ENCODE measurements around the gene APOL3.
A peak's percentile ranks its signal among the peaks of the same experiment; 100 is the strongest.
"Not testable (repeated sequence)": the region's sequence is repeated elsewhere in the genome, so short reads cannot be mapped to it uniquely, and the experiment has no call there.

The APOL3 gene, protein sequence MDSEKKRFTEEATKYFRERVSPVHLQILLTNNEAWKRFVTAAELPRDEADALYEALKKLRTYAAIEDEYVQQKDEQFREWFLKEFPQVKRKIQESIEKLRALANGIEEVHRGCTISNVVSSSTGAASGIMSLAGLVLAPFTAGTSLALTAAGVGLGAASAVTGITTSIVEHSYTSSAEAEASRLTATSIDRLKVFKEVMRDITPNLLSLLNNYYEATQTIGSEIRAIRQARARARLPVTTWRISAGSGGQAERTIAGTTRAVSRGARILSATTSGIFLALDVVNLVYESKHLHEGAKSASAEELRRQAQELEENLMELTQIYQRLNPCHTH

DNA sequence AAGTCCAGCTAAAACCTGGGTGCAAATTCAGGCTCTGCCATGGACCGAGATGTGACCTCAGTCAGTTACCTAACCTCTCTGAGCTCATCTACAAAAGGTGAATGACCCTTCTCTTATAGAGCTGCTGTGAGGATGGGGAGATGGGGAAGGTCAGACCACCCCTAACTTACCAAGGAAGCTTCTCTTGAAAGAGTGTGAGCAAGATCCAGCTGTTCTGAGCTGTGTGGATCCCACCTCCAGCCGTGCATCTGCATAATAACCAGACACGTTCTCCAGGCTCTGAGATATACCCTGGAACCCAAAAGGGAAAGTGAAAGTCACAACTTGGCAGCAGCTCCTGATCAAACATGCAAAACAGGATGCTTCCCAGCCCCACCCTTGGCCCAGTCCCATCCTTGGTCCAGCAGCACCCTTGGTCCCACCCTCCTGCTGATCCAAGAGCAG, at the start of gene APOL3:
Gene APOL3 (minus strand): TSS at position 257 of the 444 bp plus-strand sequence. CDS start 11,700 bp downstream, outside the sequence.
- peak; percentile 60 to 63 for DNase-seq

DNA sequence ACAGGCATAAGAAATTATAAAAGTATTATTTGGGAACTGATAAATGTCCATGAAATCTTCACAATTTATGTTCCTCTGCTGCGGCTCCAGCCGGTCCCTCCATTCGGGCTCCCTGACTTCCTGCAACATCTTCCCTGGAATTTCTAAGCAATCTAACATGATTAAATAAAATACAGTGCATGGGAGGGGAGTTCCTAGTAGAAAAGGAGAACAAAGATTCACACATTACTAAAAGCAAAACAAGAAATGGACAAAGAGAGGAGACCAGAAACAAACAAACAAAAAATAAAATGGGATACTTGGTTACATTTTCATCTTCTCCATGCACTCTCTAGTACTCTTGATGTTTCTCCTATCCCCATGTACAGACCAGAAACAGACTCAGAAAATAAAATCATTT, 49.7 kb upstream of the APOL3 start:
- DNase-seq: peak in 1 of 2 donors; percentile 33

DNA sequence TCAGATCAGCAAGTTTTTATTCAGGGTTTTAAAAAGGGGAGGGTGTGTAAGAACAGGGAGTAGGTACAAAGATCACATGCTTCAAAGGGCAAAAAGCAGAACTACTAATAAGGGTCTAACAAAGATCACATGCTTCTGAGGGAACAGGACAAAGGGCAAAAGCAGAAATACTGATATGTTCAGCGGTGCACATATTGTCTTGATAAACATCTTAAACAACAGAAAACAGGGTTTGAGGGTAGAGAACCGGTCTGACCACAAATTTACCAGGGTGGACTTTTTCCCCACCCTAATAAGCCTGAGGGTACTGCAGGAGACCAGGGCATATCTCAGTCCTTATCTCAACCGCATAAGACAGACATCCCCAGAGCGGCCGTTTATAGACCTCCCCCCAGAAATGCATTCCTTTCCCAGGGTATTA, 48.9 kb upstream of the APOL3 start:
- DNase-seq: not testable (repeated sequence)

DNA sequence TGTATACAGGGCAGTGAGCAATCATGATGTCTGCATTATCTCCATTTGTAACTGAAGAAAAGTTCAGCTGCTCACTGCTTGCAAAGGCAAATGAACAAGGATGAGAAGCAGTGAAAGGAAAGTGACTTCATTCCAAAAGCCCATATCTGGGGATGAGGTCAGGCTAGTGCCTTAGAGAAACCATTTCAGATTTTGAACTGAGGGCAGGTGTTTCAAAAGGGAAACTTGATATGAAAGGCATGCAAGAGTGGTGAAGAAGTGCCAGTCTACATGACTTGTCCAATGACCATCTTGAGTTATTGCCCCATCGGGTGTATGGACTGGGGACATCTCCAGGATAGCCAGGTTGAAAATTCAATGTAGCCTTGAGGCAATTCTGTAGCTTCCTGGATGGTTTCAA, 48.4 kb upstream of the APOL3 start:
- no peak for DNase-seq

DNA sequence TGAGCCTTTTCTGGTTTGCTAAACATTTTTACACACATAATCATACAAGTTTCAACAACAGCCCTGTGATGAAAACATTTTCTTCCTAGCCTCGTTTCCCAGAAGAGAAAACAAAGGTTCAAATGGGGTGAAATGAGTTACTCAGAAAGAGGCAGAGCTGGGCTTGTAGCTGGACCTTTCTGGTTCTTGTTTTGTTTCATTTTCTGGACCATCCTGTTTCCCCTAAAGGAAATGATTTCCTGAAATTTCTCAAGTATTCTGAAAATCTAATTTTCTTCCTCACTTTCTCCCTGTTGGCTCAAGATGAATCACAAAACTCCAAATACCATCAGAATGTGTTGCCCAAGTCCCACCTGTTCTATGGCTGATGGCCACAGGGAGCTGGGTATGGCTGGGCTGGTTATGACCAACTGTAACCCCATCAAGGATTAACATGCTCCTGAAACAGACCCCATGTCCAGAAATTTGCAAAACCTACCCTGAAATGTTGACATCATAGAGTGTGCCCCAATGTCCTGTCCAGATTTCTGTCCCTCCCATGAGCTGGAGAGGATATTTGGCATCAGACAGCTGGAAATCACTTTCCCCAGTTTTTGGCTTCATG, 47.7 kb upstream of the APOL3 start:
- DNase-seq: no peak

DNA sequence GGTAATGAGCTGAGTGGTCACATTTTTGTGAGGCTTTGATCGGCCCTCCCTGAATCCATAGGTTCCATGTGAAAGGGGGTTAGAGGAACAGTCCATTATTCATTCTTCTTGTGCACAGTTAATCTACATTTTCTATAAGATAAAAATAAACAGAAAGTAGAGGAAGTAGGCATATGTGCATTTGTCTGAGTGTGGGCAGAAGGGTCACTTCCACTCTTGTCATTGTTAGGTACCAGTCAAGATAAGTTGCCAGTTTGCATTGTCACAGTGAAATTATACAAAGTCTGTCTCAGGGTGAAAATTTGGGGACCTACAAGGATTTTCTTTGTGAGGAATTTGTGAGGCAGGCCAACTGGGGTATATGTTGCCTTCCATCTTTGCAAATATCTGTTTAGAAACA, 45.7 kb upstream of the APOL3 start:
- peak in 1 of 2 donors; percentile 45 for DNase-seq

DNA sequence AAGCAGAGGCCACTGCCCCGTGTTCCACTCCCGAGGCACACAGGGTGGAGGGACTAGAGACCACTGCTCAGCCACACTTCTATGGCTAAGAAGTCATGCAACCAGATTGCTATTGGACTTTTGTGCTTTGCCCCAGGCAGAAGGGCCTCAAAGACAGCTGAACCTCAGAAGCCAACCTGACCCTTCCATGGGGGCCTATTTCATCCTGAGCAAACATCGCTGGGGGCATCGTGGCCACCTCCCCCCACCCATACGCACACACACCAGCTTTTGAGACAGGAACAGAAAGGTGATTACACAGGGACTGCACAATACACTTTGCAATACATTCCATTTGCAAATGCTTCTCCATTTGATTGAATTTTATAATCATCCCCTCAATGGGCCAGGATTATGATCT, 45.0 kb upstream of the APOL3 start:
- not testable (repeated sequence) for DNase-seq

DNA sequence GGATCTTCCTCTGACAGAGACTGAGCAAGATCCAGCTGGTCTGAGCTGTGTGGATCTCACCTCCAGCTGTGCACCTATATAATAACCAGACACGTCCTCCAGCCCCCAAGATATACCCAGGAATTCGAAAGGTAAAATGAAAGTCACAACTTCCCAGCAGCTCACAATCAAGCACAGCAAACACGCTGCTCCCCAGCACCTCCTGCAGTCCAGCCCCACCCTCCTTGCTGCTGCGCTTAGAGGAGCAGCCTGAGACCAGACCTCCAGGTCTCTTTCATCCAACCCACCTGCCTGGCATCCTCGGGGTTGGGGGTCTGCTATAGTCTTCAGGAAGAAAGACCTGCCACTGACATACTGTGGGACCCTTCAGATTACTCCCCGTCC, 44.1 kb upstream of the APOL3 start:
- DNase-seq: no peak

DNA sequence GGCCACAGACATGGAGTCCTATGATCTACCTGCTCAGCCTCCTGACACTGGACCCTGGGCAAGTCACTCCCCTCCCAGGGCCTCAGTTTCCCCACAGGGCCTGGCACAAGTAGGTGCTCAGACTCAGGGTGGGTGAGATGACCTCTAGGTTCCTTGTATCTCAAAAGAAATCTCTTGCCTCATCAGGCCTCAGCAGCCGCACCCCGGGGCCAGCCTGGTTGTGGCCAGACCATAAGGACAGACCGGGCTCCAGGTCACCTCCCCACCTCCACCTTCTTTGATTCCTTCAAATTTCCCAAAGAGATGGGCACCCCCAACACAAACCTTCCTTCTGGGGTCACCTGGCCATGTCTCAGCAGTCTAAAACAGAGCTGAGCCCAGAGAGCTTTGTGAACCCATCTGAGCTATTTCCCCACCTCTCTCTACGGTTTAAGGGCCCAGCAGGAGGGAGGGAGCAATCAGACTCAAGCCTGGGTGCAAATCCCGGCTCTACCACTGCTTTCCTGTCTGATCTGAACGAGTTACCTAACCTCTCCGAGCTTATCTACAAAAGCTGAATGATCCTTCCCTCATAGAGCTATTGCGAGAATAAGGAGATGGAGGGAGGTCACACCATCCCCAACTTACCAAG, 43.6 kb upstream of the APOL3 start:
- DNase-seq: no peak

DNA sequence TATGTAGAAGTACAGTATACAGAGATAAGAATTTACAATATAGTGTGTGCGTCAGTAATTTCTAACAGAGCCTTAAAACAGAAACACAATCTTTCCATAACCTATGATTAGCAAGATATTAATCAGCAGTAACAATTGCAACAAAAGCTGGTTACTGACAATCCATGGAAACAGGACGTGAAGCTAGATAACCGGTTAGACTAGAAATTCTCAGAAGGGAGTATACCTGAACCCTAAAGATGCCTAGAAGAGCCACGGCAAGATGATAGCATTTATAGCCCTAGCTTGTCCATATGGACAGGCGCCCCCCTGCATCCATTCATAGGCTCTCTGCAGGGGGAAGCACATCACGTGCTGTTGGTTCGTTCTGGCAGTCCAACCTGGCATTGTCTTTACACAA, 42.9 kb upstream of the APOL3 start:
- DNase-seq: not testable (repeated sequence)

DNA sequence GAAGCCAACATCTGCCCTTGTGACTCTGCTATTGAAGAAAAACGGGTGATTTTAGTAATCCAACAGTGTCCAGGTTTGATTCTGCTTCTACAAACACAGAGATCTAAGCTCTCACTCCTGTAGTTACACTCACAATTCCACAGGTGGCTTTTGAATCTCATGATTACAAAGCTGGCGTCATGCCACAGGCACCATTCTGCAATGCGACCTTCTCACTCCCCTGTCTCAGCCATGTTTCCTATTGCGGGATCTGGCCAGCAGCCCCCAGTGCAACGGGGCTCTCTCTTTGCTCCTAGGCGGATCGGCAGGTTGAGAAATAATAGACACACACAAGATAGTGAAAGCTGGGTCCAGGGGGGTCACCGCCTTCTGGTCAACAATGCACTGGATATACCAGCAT, 42.4 kb upstream of the APOL3 start:
- not testable (repeated sequence) for DNase-seq

DNA sequence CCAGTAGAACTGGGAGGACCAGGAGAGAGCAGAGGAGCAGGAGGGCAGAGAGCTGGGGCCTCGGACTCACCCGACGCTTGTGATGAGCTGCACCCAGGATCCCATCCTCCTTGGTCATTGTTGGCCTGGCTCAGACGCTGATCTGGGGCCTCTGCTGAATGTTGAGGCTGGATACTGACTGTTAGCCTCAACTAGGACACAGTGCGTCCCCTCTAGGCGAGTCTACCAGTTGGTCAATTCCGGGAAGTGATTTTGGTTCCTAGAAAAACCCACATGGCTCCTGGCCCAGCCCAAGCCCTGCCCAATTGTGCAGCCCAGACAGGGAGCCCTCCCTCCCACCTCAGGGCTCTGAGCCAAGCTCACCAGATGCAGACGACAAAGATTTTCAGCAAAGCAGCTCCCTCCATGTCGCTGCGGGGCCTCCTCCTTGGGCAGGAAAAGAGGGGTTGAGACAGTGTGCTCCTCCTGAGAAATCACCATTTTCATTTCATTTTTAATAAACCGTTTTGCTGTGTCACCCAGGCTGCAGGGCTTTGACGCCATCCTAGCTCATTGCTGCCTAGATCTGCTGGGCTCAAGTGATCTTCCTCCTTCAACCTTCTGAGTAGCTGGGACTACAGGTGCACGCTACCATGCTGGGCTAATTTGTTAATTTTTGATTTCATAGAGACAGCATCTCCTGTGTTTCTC, 41.2 kb upstream of the APOL3 start, which contains the start of gene APOL4:
Gene APOL4 (minus strand): TSS at position 180 of the 690 bp plus-strand sequence. CDS start 75 bp downstream, at position 105.
- peak; percentile 60 to 81 for DNase-seq

DNA sequence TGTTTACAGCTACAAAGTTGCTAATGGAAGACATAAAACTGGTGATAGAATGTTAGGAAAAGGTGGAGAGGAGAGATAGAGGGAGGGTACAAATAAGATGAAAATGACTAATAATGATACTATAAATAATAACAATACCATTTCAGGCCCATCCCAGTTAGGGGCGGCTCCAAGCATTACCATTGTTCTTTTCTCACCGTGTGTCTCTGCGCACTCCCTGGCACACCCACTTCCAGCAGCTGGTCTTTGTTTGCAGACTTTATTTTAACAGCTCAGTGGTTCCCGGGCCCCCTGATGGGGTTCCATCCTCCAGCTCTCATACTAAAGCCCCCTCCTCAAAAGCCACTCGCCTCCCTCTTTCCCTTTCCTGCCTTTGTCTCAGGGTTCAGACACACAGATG, 40.5 kb upstream of the APOL3 start:
- DNase-seq: not testable (repeated sequence)

DNA sequence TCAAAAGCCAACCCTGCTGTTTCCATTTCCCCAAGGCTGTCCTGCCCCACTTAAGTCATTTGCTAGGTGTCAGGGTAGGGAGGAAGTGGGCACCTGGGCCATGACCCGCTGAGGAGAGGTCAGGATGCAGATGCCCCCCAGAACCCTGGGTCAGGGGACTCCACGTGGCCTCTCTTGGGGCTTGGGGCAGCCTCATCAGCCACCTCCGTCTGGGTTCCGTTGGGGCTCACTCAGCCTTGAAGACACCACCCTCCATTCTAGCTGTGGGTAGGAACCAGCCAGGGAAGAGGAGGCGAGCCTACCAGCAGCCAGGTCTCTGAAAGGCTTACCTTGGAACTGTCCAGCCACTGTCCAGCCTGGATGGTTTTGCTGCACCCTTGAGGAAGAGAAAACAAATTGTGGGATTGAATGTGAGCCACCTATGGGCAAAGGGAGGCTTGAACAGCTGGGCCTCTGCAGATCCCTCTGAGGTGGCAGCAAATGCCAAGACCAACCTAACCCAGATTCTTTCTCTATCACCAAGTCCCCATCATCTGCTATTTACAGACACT, 38.5 kb upstream of the APOL3 start:
- DNase-seq: no peak

DNA sequence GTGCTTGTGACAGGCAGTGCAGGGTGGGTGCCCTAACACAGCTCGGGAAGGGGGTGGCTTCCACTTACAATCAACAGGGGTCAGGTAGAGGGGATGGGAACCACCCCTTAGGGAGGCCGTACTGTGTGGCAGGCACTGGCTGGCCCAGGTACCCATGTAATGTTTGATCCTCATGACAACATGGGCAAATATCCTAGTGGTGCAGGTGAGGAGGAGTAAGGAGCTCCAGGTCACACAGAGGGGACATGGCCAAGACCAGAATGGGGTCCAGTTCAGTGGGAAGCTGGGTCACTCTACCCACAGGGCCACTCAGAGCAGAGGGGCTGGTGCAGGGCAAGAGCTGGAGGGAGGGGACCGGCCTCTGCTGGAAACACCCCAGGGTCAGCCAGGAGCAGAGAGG, 38.0 kb upstream of the APOL3 start:
- DNase-seq: no peak

DNA sequence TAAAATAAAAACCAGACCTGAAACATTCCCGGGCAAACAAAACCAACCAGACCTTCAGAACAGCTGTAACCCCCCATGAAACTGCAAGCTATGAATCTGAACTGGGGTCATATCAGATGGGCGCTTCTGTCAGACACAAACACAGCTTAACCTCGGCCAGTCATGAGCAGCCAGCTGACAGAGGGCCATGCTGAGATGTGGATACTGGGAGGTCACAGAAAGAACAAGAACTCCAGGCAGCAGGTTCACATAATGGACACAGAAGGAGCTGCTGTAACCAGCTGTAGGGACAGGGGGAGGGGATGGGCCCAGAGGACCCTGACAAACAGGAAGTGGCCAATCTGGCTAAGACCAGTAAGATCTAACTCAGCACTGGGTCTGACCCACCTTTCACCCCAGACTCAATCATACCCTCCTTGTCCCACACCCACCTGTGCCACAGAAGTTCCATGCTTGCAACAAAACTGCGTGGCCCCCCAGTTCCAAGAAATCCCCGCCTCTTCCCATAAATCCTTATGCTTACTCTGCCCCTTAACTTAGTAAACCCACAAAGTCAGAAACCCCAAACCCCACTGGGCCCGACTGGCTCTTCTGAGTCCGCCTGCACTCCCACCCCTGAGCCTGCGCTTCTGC, 37.1 kb upstream of the APOL3 start:
- peak in 1 of 2 donors; percentile 15 for DNase-seq

DNA sequence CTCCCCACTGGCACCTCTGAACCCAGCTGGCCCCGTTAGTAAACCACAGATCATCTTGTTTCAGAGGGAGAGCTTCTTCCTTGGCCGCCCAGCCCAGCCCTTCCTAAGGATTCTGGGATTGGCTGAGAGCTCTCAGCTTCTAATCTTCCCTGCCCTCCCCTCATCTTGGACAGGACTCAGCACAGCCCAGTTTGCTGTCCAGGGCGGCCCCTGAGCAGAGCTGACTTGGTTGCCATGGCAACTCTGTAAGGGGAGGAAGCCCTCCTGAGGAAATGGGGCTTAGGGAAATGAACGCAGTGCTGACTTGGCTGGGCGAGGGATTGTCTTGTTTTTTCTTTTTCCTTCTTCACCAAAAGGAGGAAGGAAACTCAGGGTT, 36.5 kb upstream of the APOL3 start:
- peak in 1 of 2 donors; percentile 40 for DNase-seq

DNA sequence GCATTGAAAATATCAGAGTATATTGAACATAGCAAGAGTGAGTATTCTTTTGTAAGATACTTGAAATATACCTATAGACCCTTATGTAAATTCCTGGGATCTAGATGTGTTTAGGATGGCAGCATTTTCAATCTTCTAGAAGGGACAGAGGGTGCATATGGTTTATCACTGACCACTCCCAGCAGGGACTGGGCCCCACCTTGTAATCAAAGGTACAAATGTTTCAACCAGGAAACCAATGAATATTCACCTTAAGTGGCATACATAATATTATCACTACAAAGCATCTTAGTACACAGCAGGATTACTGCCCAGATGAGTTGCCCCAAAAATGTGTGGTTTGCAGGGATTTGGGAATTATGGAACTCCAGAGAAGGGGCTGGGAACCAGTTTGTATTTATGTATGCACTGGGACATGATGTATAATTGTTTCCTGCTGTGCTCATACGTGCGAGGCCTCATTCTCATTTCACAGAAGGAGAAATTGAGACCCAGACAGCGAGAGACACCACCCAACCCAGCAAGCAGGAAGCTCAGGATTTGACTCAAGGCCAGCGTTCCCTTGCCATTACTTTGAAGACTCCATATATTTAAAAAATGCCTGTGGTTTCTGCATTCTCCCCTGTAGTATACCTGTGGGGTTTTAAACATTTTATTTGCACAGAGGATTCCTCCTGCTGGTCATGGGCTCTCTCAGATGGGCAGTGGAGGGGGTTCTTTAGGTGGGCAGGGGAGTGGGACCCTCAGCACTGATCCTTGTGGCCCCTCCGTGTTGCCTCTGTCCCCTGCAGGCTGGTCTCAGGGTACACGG, 35.9 kb upstream of the APOL3 start:
- DNase-seq: no peak

DNA sequence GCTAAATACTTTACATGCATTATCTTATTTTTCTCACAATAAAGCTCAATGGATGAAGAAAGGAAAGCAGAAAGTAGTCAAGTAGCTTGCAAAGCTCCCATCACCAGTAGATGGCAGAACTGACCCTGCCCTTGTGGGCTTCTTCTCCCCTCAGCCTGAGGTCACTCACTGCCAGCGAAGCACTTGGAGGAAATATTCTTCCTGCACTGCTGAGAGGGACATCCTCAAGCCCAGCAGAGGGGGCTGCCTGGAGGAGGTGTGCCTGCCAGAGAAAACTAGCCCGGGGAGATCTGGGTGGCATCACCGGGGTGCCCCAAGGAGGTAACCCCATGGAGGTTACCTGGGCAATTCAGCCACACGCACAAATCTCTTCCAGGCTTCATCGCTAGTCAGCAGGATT, 34.4 kb upstream of the APOL3 start:
- DNase-seq: peak; percentile 57 to 64

DNA sequence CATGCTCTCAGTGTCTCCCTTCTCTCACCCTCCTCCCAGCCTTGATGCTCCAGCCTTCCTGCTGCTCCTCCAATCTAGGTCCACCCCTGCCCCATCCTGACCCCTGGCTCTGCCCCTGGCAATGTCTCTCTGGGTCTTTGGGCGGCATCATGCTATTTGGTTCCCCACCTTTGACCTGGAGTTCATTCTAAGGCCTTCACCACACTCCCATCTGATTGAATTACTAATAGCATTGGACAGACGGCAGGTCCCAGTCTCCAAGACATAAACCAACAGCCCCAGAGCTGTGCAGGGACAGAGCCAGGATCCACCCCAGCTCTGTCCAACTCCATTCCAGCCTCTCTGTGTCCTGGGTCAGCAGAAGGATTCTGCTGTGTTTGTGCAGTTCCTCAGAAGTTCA, 33.8 kb upstream of the APOL3 start:
- DNase-seq: no peak

DNA sequence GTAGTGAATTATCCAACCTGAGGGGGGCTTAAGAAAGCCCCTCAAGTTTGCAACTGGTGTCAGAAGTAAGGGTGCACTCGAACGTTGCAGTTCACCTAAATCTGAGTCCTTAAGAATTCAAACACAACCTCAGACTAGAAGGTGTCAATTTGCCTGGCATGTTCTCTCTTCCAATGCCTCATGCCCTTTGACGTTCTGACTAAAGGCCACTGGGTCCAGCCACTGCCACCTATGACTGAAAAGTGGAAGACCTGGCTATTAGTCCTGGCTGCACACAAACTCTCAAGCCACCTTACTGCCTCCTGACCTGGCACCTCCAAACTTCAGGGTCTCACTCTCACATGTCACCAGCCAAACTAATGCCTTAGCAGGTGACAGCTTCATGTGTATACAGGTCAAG, 33.0 kb upstream of the APOL3 start:
- no peak for DNase-seq

DNA sequence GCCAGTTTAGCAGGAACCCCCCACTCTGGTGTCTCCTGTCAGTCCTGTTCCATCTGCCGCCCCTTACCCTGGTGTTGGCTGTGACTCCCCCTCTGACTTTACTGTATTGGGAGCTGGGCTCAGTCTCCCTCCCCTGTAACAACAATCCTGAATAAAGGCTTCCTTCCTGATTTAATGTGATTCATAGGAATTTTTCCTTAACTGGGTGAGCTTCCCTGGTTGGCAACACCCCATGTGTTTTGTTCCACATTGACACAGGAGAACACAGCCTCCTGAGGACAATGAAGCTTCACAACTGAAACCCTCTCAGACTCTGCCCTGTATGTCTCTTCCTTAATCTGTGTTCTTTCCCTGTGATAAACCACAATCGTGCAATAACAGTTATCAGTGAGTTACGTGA, 32.6 kb upstream of the APOL3 start:
- no peak for DNase-seq

Measured in inflammatory macrophage treated with lipopolysaccharide for 1 hour (primary cell).